K562 (cell line): ENCODE data around the gene STX7. TPM values are rescaled to one million over a fixed set of nuclear protein-coding genes. Genes with fewer than 3 reads are reported as not detected.

ENCODE experiments used
- CC2D1A ChIP-seq: fragments of 450-650 bp; IDR thresholded peaks from 2 replicates; pipeline ENCODE4 v1.6.1; 2017; ENCODE audit warnings: mild to moderate bottlenecking
- CHD7 ChIP-seq: fragments of 200-600 bp; sonication (generic); IDR thresholded peaks from one replicate; pipeline ENCODE4 v1.6.1; 2012; ENCODE audit warnings: mild to moderate bottlenecking, low read depth, low read length, inconsistent platforms
- CXXC5 ChIP-seq: fragments of 250-450 bp; sonication (Bioruptor Pico); IDR thresholded peaks from 2 replicates; pipeline ENCODE4 v1.8.0; 2022; ENCODE audit warnings: inconsistent platforms, mild to moderate bottlenecking, moderate library complexity
- KDM2B ChIP-seq: fragments of 250-450 bp; sonication (Bioruptor Pico); IDR thresholded peaks from 2 replicates; pipeline ENCODE4 v1.8.0; 2021; ENCODE audit warnings: mild to moderate bottlenecking, moderate library complexity
- LCOR ChIP-seq: sonication (generic); formaldehyde crosslinking; IDR thresholded peaks from 2 replicates; pipeline ENCODE4 v1.8.0; 2022; ENCODE audit warnings: mild to moderate bottlenecking, missing genetic modification reagents
- NFIC ChIP-seq: fragments of 450-650 bp; IDR thresholded peaks from 2 replicates; pipeline ENCODE4 v1.6.1; 2017; ENCODE audit warnings: mild to moderate bottlenecking, inconsistent platforms
- NR1H2 ChIP-seq: sonication (generic); formaldehyde crosslinking; IDR thresholded peaks from 2 replicates; pipeline ENCODE4 v1.4.0; 2020; ENCODE audit warnings: mild to moderate bottlenecking, missing genetic modification reagents
- NR2F6 ChIP-seq: fragments of 450-650 bp; formaldehyde crosslinking; IDR thresholded peaks from 2 replicates; pipeline ENCODE4 v1.4.0; 2020; ENCODE audit warnings: mild to moderate bottlenecking
- POLR2AphosphoS5 ChIP-seq: IDR thresholded peaks from 2 replicates; pipeline ENCODE4 v1.6.1; 2011; ENCODE audit warnings: mild to moderate bottlenecking, low read depth, low read length, moderate library complexity; ENCODE audit not compliant: control insufficient read depth, insufficient read depth
- PTRF ChIP-seq: fragments of 450-650 bp; IDR thresholded peaks from 2 replicates; pipeline ENCODE4 v1.6.1; 2016; ENCODE audit warnings: mild to moderate bottlenecking, missing genetic modification characterization, missing compliant biosample characterization
- SLC30A9 ChIP-seq: fragments of 250-450 bp; sonication (Bioruptor Pico); IDR thresholded peaks from 2 replicates; pipeline ENCODE4 v1.8.0; 2022; ENCODE audit warnings: mild to moderate bottlenecking, moderate library complexity
- ZBTB1 ChIP-seq: sonication (generic); formaldehyde crosslinking; IDR thresholded peaks from 2 replicates; pipeline ENCODE4 v1.8.1; 2023; ENCODE audit warnings: missing genetic modification reagents, low read depth, mild to moderate bottlenecking, borderline replicate concordance
- ZNF12 ChIP-seq: sonication (generic); formaldehyde crosslinking; IDR thresholded peaks from 2 replicates; pipeline ENCODE4 v1.4.0; 2020; ENCODE audit warnings: mild to moderate bottlenecking, missing genetic modification reagents
- ZNF24 ChIP-seq: fragments of 450-650 bp; IDR thresholded peaks from 2 replicates; pipeline ENCODE4 v1.6.1; 2016
- ZNF583 ChIP-seq: fragments of 250-450 bp; sonication (Bioruptor Pico); IDR thresholded peaks from 2 replicates; pipeline ENCODE4 v1.4.0; 2020
- polyA plus RNA-seq, 8 experiments: library from polyadenylated mRNA; depleted of rRNA in 4 of 8; stranded (reverse) in 5 of 8; unstranded in 3 of 8; fragments of >200 nt; fragmentation: Nextera tagmentation in 2 of 8; fragmentation: Illumina TruSeq in 1 of 8; extraction: Ambion mirVana in 2 of 8; extraction: Trizol in 1 of 8; gene quantifications; 2 replicates each; pipeline versions ENCODE4 v1.2.1 to v1.2.3, GENCODE V29; 2011 to 2014; ENCODE audit warnings: inconsistent platforms in 1 of 8, missing spikeins in 1 of 8
- total RNA-seq, 7 experiments: library from RNA; depleted of rRNA in 6 of 7; stranded (reverse); fragments of >200 nt in 6 of 7; fragmentation: Illumina TruSeq in 2 of 7; extraction: Trizol in 2 of 7; gene quantifications; 2 replicates each; pipeline versions ENCODE4 v1.2.1 to v1.2.3, GENCODE V29; 2011 to 2021; ENCODE audit warnings: low replicate concordance in 1 of 7
- TF ChIP-seq, protein P1 (sequence below): fragments of 450-650 bp; conservative IDR thresholded peaks from 2 replicates; pipeline ENCODE4 v1.6.1; 2016; ENCODE audit warnings: missing genetic modification characterization, low read depth, mild to moderate bottlenecking, missing compliant biosample characterization, moderate library complexity

STX7 gene
- total and polyA plus RNA-seq, 9 of the 15 experiments (the other 6 are each of a cell fraction or from before 2014, with no cell fraction given), result 13.0 to 34.4 (median 25.3) TPM

DNA sequence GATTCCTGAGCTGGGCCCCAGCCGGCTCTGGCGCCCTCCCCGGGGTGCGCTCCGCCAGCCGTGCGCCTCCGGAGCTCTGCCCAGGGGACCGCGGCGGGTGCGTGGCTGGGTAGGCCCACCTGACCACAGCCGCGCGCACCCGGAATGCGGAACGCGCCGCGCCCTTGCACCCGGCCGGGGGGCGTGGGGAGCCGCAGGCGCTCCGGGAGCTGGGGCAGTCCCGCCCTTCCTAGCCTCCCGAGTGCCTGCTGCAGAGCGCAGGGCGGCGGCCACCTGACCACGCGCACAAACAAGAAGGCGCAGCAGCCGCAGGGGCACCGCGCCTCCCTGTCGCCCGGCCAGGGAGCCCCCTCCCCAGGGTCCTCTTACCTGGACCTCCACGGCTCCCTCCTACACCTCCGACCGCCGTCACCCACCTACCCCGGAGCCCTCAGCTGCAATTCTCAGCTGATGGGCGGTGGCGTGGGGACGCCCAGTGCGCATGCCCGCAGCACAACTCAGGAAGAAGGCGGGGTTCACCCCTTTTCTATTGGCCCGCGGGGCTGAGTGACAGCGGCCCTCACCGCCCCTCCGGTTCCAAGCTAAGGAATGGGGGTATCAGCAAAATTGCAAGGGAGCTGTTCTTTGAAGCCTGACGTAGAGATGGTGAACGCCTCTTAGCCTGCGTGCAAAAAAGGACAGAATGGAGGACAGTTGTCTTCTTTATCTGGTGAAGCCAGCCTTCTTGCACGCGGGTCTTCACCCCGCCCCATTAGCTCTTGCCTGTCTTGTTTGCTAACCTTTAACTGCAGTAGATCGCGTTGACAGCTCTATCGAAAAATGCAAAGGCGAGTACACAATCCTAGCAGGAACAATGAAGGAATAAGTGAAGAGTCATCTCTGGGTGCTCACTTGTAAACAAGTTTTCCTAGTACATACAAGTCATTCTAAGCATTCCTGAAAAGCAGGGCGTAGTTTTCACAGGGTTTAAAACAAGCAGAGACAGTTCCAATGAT is at the start of gene STX7 (continued):
- no peak for TF ChIP-seq CHD7
- TF ChIP-seq CC2D1A, result no peak
- no peak for TF ChIP-seq NR2F6 (CRISPR knock-in tag)
- TF ChIP-seq ZNF583 (CRISPR knock-in tag), result no peak
- TF ChIP-seq ZNF12 (CRISPR knock-in tag), result 0 out of 2 replicates have a peak, but pooled peaks have one; percentile 51
- no peak for TF ChIP-seq KDM2B (CRISPR knock-in tag)
- TF ChIP-seq SLC30A9 (CRISPR knock-in tag), result no peak
- TF ChIP-seq ZNF24, result no peak
- no peak for TF ChIP-seq NFIC
- peak; percentile 43; the same call in 1 of the 2 replicates for TF ChIP-seq POLR2AphosphoS5
- no peak for TF ChIP-seq NR1H2 (CRISPR knock-in tag)
- peak; percentile 53 for TF ChIP-seq CXXC5 (CRISPR knock-in tag)
- TF ChIP-seq, protein P1, sequence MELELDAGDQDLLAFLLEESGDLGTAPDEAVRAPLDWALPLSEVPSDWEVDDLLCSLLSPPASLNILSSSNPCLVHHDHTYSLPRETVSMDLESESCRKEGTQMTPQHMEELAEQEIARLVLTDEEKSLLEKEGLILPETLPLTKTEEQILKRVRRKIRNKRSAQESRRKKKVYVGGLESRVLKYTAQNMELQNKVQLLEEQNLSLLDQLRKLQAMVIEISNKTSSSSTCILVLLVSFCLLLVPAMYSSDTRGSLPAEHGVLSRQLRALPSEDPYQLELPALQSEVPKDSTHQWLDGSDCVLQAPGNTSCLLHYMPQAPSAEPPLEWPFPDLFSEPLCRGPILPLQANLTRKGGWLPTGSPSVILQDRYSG (tag), result no peak
- 0 out of 2 replicates have a peak, but pooled peaks have one; percentile 37 for TF ChIP-seq ZBTB1 (CRISPR knock-in tag)
- TF ChIP-seq LCOR (CRISPR knock-in tag), result peak; percentile 63
- TF ChIP-seq PTRF, result no peak
